MM.1S (cell line): ENCODE measurements around the gene WDR49.

ENCODE experiments used
- DNase-seq: peaks from one replicate; pipeline ENCODE4 v3.0.0-alpha.2; 2015
- H2AFZ ChIP-seq: fragments of 300-600 bp; sonication (generic); 2 replicates; pipeline ENCODE4 v1.6.0; 2016; ENCODE audit warnings: antibody characterized with exemption, low read length
- H3F3A ChIP-seq: fragments of 300-600 bp; sonication (generic); 2 replicates; pipeline ENCODE4 v1.6.1; 2016; ENCODE audit warnings: mild to moderate bottlenecking, antibody characterized with exemption, low read length, moderate library complexity, mixed read lengths; ENCODE audit not compliant: insufficient read depth
- H3K27ac ChIP-seq: fragments of 300-600 bp; sonication (generic); 2 replicates; pipeline ENCODE4 v1.5.1; 2016; ENCODE audit warnings: mild to moderate bottlenecking, low read length
- H3K27me3 ChIP-seq: fragments of 300-600 bp; sonication (generic); replicated peaks from 2 replicates; pipeline ENCODE4 v1.6.0; 2016; ENCODE audit warnings: low read length; ENCODE audit not compliant: insufficient read depth
- H3K36me3 ChIP-seq: fragments of 300-600 bp; sonication (generic); replicated peaks from 2 replicates; pipeline ENCODE4 v1.6.1; 2016; ENCODE audit warnings: mild to moderate bottlenecking, low read length, mixed read lengths; ENCODE audit not compliant: insufficient read depth
- H3K4me1 ChIP-seq: fragments of 300-600 bp; sonication (generic); 2 replicates; pipeline ENCODE4 v1.6.1; 2016; ENCODE audit warnings: low read length, mixed read lengths
- H3K4me2 ChIP-seq: fragments of 300-600 bp; sonication (generic); 2 replicates; pipeline ENCODE4 v1.6.0; 2016; ENCODE audit warnings: low read depth, low read length
- H3K4me3 ChIP-seq: fragments of 300-600 bp; sonication (generic); 2 replicates; pipeline ENCODE4 v1.5.1; 2016; ENCODE audit warnings: low read length, mixed read lengths
- H3K79me2 ChIP-seq: fragments of 300-600 bp; sonication (generic); 2 replicates; pipeline ENCODE4 v1.6.1; 2016; ENCODE audit warnings: mixed run types, low read length, mixed read lengths
- H3K9ac ChIP-seq: fragments of 300-600 bp; sonication (generic); 2 replicates; pipeline ENCODE4 v1.6.1; 2016; ENCODE audit warnings: low read length, mixed read lengths
- H3K9me2 ChIP-seq: fragments of 300-600 bp; sonication (generic); replicated peaks from 2 replicates; pipeline ENCODE4 v1.6.1; 2016; ENCODE audit warnings: mild to moderate bottlenecking, low read length, mixed read lengths; ENCODE audit not compliant: insufficient read depth
- H3K9me3 ChIP-seq: fragments of 300-600 bp; sonication (generic); replicated peaks from 2 replicates; pipeline ENCODE4 v1.6.1; 2016; ENCODE audit warnings: mild to moderate bottlenecking, low read length, mixed read lengths; ENCODE audit not compliant: insufficient read depth
- H4K20me1 ChIP-seq: fragments of 300-600 bp; sonication (generic); 2 replicates; pipeline ENCODE4 v1.6.1; 2016; ENCODE audit warnings: mild to moderate bottlenecking, low read length, moderate library complexity, mixed read lengths; ENCODE audit not compliant: insufficient read depth
- CTCF ChIP-seq: fragments of 300-600 bp; sonication (generic); IDR thresholded peaks from 2 replicates; pipeline ENCODE4 v1.5.1; 2016; ENCODE audit warnings: antibody characterized with exemption, low read length, mixed read lengths
- EZH2 ChIP-seq: fragments of 300-600 bp; sonication (generic); optimal IDR thresholded peaks from 2 replicates; pipeline ENCODE3; 2017; ENCODE audit warnings: low read depth, mild to moderate bottlenecking, antibody characterized with exemption, low read length, mixed read lengths
- EZH2phosphoT487 ChIP-seq: fragments of 300-600 bp; sonication (generic); IDR thresholded peaks from 2 replicates; pipeline ENCODE4 v1.6.1; 2018; ENCODE audit warnings: antibody characterized with exemption, low read length

Gene WDR49

GRCh38 chr3:167487556-167487955, 166.2 kb downstream of the WDR49 start:
- Histone ChIP-seq H3K79me2 (no peaks in the 10 kb centered on the region), H3K4me3 (no peak overlapping the region), H4K20me1 (no peaks in the 10 kb centered on the region), H3K27me3 (no peaks in the 10 kb centered on the region), H3K9me2 (no peaks in the 10 kb centered on the region), H3K9ac (no peak overlapping the region), H2AFZ (no peak overlapping the region), H3K36me3 (no peaks in the 10 kb centered on the region), H3K9me3 (no peaks in the 10 kb centered on the region), H3F3A (no peaks in the 10 kb centered on the region), H3K4me2 (no peak overlapping the region), H3K27ac (no peak overlapping the region), H3K4me1 (no peaks in the 10 kb centered on the region)
- DNase-seq: no peak
- TF ChIP-seq EZH2 (no peak), EZH2phosphoT487 (no peak), CTCF (no peak)

GRCh38 chr3:167484551-167484950, 169.2 kb downstream of the WDR49 start:
- no peaks in the 10 kb centered on the region for H3K79me2 ChIP-seq
- no peak overlapping the region for H2AFZ ChIP-seq
- H3K9me3 ChIP-seq: no peaks in the 10 kb centered on the region
- H3K36me3 ChIP-seq: no peaks in the 10 kb centered on the region
- no peak overlapping the region for H3K4me2 ChIP-seq
- no peaks in the 10 kb centered on the region for H3F3A ChIP-seq
- no peak overlapping the region for H3K4me3 ChIP-seq
- DNase-seq: no peak
- H3K9ac ChIP-seq: no peak overlapping the region
- no peak for TF ChIP-seq EZH2phosphoT487
- TF ChIP-seq CTCF: no peak
- no peak for TF ChIP-seq EZH2
- no peak overlapping the region for H3K27ac ChIP-seq
- H3K4me1 ChIP-seq: no peaks in the 10 kb centered on the region
- no peaks in the 10 kb centered on the region for H3K9me2 ChIP-seq
- H3K27me3 ChIP-seq: no peaks in the 10 kb centered on the region
- H4K20me1 ChIP-seq: no peaks in the 10 kb centered on the region

GRCh38 chr3:167483708-167484475, 169.8 kb downstream of the WDR49 start:
- H3K27ac ChIP-seq: no peak overlapping the region
- DNase-seq: no peak
- TF ChIP-seq CTCF (no peak), EZH2phosphoT487 (no peak), EZH2 (no peak)
- H3F3A ChIP-seq: no peaks in the 10 kb centered on the region
- no peaks in the 10 kb centered on the region for H3K79me2 ChIP-seq
- H3K36me3 ChIP-seq: no peaks in the 10 kb centered on the region
- no peak overlapping the region for H3K4me3 ChIP-seq
- no peaks in the 10 kb centered on the region for H3K4me1 ChIP-seq
- H3K27me3 ChIP-seq: no peaks in the 10 kb centered on the region
- no peak overlapping the region for H3K9ac ChIP-seq
- H3K9me2 ChIP-seq: no peaks in the 10 kb centered on the region
- H3K4me2 ChIP-seq: no peak overlapping the region
- H3K9me3 ChIP-seq: no peaks in the 10 kb centered on the region
- no peaks in the 10 kb centered on the region for H4K20me1 ChIP-seq
- no peak overlapping the region for H2AFZ ChIP-seq
